HG02970 (cell line): Measurements from ENCODE around the gene MMP24OS.
"Not testable (repeated sequence)": the region's sequence is repeated elsewhere in the genome, so short reads cannot be mapped to it uniquely, and the experiment has no call there.

ENCODE experiments used
- ATAC-seq: cut with Tn5 transposase; IDR thresholded peaks from one replicate; pipeline ENCODE4 v1.9.1; 2021; ENCODE audit warnings: mild to moderate bottlenecking, moderate library complexity, moderate number of reproducible peaks; ENCODE audit not compliant: unreplicated experiment, low FRiP score

The MMP24OS gene

DNA sequence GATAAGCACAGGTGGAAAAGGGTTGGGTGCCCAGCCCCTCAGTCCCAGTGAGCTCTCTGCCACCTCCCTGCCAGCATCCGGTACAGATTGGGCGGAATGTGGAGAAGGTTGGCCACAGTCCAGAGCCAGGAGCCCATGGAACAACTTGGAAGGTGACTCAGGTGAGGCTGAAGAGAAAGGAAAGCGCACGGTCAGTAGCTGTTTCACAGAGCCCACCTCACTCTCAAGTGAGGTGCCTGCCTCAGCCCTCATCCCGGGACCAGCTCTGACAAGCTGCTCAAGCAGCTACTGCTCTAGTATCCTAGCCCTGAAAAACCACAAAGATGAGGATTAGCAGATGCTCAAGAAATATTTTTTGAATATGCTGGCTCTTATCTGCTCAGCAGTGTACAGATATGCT, 1.1 kb upstream of the MMP24OS start:
- no peak for ATAC-seq

DNA sequence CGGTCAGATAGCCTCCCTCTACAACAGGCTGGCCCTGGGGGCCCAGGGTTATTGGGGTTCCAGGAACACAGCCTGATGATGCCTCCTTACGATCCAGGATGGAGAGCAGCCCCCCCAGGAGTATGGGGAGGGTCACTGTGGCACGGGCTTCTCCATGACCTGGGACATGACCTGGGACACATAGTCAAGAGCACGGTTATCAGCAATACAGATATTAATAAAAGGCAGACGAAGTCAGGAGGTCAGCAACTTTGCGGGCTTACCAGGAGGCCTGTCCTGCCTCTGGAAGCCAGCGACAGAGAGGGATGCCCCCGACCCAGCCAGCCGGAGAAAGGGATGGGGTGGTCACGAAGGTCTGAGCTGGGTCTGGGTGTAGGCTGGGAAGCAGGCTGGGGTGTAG, 795 bp downstream of the MMP24OS start:
- no peak for ATAC-seq

DNA sequence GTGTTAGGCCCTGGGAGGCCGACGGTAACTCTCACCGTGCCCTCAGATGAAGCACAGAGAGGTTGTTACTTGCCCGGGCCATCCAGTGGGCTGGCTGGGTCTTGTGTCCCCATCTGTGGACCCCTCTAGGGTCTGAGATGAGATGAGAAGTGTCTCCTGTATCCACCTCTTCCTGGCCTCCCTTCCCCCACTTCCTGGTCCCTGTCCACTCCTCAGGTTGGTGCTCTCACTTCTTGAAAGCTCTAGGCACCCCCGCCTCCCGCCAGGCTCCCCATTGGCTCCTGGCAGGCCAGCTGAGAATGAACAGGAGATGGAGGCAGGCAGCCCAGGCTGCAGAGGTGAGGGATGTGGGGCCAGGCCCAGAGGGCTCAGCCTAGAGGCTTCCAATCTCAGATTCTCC, 1.5 kb downstream of the MMP24OS start:
- no peak for ATAC-seq

DNA sequence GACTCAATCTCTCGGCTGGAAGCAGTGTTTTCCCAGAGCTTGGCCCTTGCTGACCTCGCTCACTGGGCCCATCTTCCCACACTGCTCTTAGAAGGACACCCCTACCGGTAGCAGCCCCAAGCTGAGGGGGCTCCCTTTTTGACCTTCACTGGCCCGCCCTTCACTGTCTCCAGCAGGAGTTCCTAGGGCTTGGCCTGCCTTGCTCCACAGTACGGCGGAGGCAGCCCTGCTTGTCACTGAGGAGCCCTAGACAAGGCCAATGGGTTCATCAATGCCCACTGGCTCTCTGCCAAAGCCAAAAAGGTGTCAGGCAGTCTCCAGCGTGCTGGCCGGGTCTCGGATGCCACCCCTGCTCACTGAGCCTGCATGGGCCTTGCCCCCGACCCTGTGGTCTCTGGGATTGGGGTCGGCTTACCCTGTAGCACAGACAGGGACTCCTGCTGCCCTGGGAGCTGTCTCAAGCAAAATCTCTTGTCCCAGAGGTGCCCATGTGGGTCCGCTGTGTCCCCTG, 2.1 kb downstream of the MMP24OS start:
- no peak for ATAC-seq

DNA sequence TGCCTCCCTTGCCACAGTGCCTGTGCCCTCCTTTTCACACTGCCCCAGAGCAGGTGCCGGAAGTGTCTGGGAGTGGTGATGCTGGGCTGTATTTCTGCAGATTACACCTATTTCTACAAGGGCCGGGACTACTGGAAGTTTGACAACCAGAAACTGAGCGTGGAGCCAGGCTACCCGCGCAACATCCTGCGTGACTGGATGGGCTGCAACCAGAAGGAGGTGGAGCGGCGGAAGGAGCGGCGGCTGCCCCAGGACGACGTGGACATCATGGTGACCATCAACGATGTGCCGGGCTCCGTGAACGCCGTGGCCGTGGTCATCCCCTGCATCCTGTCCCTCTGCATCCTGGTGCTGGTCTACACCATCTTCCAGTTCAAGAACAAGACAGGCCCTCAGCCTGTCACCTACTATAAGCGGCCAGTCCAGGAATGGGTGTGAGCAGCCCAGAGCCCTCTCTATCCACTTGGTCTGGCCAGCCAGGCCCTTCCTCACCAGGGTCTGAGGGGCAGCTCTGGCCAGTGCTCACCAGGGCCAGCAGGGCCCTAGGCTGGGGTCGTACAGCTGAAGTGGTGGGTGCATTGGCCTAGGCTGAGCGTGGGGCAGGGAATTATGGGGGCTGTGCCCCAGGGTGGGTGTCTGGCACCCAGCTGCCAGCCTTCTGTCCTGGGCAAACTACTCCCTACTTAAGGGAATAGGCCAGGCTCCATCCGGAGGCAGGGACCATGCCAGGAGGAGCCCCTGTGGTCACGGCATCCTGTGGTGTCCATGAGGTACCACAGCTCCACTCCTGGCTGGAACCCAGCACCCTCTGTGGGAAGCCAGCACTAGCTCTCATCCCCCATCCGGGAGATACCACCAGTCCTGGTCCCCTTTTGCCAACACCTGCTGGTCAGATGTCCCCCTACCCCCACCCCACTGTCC, 3.5 kb downstream of the MMP24OS start:
- no peak for ATAC-seq

DNA sequence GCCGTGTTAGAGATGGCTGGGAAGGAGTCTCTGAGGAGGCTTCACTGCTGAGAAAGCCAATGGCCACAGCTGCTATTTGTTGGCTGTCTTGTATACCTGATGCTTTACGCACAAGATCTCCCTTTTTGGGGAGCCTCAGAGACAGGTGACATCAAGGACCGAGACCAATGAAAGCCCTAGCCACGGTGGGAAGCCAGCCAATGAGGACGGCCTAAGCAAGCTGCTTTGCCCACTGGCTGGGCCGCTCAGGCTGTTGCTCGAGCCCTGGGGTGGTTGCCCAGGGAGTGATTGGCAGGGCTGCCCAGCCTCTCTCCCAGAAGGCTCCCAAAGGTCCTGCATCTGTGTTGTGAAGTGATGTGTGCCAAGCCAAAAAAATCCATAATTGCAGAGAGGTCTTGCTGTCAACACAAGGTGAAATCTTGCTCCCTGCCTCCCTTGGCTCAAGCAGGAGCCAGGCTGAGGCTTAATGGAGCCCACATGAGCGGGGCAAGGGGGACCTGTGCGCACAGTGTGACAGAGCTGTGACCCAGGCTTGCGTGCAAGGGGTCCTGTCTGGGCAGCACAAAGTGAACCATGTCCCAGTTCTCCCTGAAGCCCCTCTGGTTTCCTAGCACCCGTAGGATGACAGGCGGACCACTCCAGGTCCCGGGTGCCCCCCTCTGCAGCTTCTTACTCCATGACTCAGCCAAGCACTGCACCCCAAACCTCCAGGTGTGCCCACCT, 4.3 kb downstream of the MMP24OS start:
- no peak for ATAC-seq

DNA sequence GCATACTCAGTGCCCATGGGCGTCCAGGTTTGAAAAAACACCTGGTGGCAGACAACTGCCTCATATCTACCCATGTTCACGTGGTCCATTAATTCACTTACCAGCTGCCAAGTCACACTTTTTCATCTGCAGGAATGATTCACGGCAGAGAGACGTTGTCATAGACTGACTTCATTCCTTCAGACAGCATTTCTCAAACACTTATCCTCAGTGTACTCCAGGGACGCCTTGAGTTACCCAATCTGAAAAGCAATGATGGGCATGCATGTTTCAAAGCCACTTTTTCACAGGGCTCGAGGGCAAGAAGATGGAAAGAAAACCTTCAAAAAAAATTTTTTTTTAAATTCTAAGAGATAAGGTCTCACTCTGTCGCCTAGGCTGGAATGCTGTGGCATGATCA, 6.0 kb downstream of the MMP24OS start:
- ATAC-seq = no peak

DNA sequence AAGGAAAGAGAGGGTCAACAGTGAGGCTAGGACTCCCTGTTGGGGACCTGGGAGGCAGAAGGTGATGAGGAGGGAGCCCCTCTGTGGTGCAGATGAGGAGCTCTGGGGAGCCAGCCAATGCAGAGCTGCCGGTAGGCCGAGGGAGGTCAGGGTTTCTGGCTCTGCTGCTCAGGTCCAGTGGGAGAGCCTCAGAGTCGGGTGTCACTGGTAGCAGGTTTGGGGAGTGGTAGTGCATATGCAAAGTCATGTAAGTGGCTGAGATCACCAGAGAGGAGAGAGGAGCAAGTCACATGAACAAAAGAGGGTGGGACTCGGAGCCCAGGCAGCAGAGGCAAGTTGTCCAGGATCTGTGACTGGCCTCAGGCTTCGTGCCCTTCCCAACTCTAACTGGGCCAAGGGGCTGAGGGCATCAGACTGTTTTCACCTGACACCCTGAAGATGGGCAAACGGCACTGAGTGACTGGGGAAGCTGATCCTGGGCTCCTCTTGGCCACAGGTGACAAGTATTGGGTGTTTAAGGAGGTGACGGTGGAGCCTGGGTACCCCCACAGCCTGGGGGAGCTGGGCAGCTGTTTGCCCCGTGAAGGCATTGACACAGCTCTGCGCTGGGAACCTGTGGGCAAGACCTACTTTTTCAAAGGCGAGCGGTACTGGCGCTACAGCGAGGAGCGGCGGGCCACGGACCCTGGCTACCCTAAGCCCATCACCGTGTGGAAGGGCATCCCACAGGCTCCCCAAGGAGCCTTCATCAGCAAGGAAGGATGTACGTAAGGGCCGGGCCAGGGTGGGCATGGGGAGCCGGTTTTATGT, 6.6 kb downstream of the MMP24OS start:
- ATAC-seq = no peak

DNA sequence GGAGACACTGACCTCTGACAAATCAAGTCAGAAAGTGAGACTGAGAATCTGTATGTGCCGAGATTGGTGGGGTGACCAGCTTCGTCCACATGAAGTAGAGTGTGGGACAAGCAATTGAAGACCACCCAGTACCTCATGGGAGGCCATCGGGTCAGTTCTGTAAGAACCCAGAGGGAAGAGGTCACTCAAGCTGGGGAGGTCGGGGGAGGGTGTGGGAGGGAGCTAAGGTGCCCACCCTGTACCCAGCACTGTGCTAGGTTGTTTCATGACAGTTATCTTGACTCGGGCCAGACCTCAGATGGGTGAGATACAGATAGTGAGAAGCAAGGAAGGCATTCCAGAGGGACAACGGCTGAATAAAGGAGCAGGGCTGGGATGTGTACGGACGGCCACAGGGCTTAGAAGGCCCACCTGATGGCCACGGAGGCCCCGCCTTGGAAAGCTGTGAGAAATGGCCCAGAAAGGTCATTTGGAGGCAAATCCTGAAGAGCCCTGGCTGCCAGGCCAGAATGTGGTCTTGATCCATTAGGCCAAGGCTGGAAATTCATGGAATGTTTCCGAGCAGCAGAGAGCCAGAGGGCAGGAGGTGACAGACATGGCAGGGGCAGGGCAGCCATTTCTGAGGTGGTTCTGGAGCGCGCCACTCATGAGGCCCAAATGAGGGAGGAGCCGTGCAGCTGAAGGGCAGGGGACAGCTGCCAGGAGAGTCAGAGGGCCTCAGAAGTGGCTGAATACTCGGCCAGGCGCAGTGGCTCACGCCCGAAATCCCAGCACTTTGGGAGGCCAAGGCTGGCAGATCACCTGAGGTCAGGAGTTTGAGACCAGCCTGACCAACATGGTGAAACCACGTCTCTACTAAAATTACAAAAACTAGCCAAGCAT, 7.7 kb downstream of the MMP24OS start:
- ATAC-seq = no peak

DNA sequence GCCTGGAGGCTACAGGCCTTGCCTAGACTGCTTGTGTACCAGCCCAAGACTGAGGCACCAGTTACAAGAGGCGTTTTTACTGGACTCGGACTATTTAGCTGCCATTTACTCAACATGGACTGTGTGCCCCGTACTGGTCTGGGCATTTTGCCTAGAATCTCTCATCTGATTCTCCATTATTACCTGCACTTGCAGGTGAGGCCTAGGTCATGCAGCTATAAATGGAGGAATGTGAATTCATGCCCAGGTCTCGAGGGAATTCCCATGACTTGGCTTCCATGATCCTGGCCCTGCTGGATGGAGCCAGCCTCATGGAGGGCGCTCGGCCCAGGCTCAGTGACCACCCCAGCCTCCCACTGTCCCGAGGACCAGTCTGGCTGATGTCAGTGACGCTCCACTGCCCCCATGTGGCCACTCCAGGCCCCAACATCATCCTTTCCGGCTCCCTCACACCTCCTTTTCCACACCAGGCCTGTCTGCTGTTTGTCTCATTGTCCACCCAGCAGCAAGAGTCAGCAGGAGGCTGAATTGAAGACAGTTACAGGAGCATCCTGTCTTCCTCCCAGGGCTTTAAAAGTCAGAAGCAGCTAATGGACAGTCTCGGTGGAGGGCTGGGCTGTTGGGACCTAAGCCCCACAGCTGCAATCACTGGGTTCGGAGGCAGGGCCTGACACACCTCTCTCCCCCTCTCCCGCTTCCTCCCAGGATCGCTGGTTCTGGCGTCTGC, 8.7 kb downstream of the MMP24OS start:
- ATAC-seq = no peak

DNA sequence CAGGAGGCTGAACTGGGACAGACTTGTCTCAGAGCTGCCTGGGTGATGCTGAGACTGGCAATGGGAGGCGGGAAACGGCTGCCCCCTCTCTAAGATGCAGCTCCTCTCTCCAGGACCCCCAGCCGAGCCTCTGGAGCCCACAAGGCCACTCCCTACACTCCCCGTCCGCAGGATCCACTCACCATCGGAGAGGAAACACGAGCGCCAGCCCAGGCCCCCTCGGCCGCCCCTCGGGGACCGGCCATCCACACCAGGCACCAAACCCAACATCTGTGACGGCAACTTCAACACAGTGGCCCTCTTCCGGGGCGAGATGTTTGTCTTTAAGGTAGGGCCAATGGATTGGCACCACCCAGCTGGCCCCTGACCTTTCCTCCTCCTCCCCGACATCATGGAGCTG, 10.8 kb downstream of the MMP24OS start:
- ATAC-seq = no peak

DNA sequence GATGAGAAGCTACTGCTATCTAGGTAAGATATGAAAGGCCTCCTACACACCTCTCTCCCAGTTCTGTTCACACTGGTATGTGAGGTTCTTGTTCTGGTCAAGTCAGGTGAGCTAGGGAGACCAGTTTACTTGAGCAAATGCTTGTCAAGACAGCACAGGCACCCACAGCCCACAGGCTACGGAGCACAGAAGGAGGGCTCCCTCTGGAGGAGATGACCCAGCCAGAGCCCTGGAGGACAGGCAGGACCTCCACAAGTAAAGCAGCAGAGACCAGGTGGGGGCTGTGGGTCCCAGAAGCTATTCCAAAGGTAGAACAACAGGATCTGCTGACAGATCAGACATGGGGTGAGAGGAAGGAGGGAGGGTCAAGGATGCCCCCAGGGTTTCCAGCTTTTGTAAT, 13.2 kb downstream of the MMP24OS start:
- no peak for ATAC-seq

DNA sequence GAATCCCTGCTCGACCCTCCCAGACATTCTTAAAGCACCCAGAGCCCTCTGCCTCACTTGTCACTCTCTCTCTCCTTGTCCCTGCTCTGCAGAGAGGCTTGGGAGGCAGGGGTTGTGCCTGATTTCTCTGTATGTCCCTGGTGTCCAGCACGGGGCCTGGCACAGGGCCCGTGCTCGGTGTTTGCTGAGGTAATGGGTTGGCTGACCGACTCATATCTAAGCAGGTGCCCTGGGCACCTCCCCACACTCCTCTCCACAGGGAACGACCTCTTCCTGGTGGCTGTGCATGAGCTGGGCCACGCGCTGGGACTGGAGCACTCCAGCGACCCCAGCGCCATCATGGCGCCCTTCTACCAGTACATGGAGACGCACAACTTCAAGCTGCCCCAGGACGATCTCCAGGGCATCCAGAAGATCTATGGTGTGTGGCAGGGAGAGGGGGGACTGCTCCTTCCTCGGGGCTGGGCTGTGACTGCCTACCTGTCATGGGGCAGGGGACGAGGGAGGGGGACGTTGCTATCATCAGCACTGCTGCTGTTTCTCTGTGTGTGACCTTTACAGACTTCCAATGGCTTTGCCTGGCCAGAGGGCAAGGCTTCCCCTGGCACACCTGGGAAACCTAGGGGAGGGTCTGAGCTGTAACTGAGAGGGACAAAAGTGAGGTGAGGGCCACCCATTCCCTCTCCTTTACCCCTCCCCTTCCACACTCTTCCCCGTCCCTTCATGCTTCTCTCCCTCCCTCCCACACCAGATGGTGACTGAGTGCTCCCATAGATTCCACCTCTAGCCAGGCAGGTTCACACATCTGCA, 14.2 kb downstream of the MMP24OS start:
- ATAC-seq = no peak

DNA sequence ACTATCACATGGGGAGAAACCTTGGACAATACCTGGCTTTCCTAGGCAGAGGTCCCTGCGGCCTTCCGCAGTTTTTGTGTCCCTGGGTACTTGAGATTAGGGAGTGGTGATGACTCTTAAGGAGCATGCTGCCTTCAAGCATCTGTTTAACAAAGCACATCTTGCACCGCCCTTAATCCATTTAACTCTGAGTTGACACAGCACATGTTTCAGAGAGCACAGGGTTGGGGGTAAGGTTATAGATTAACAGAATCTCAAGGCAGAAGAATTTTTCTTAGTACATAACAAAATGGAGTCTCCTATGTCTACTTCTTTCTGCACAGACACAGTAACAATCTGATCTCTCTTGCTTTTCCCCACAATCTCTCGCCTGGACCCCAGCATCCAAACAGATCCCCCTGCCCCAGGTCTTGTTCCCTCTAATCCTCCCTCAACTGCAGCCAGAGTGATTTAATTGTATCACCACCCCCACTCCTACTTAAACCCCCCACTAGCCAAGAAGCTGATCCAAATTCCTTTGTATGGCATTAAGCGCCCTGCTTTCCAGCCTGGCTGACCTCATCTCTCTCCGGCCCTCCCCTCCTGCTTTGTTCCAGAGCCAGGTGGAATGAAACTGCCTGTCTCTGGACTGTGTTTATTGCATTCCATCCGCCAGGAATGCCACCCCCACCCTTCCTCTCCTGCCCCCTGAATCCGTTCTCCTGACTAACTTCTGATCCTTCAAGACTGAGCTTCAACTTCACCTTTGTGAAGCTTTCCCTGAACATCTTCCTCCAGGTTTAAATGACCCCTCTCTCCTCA, 15.0 kb downstream of the MMP24OS start:
- not testable (repeated sequence) for ATAC-seq

DNA sequence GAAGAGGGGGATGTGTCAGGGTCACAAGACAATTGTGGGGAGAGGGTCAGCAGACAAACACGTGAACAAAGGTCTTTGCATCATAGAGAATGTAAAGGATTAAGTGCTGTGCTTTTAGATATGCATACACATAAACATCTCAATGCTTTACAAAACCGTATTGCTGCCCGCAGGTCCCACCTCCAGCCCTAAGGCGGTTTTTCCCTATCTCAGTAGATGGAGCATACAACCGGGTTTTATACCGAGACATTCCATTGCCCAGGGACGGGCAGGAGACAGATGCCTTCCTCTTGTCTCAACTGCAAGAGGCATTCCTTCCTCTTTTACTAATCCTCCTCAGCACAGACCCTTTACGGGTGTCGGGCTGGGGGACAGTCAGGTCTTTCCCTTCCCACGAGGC, 15.6 kb downstream of the MMP24OS start:
- ATAC-seq = not testable (repeated sequence)

DNA sequence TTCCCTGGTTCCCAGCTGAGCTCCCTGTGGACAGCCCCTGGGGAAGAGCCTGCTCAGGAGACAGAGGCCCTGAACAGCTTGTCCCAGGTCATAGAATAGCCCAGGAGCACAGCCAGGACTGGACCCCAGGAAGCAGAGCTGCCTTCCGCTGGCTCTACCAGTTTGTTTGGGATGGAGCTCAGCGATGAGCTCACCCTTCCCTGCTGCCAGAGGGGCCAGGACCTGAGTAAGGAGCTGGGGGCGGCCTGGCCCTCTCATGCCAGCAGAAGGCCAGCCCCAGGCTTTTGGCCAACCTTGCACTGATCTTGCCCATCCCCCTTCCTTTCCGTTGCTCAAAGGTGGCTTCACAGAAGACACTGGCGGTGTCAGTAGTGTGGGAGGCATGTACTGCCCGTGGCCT, 17.5 kb downstream of the MMP24OS start:
- no peak for ATAC-seq

DNA sequence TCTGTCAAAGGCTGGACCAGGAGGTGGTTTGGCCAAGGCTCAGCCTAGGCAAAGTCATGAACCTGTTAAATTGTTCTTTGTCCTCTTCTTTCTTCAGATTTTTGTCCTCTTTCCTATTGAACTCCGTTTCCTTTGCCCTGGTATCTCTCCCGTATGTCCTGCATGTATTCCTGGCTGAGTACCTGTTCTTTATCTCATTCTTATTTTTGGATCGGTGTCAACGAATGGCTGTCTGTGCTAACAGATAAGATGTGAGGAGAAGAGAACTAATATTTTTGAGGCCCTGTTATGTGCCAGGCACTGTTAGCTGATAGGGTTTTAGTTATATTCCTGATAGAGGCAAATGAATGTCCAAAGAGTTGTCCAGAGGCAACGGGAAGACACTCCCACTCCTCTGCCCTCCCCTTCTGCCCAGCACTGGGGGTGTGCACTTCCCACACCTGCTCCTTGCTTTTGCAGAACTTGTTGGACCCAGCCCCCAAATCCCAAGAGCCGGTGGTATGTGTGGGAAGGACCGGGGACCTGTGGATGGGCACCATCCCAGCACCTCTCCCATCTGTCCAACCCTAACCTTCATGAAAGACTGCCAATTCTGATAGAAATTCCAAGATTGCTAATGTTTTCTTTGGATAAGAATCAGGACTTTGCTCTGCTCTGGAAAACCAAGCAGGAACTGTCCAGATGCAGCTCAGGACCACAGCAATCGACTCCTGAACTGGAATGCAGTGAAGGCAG, 20.6 kb downstream of the MMP24OS start:
- ATAC-seq = no peak
